K562 treated with DMSO at 1 percent for 48 hours (cell line): ENCODE measurements around the gene HSPA4. TPM values are rescaled to one million over a fixed set of nuclear protein-coding genes. Genes with fewer than 3 reads are reported as not detected.

ENCODE experiments used
- total RNA-seq: library from RNA; unstranded; fragments of 300-600 nt; gene quantifications from 2 replicates; pipeline ENCODE4 v1.2.3, GENCODE V29; 2022; ENCODE audit warnings: low replicate concordance; ENCODE audit errors: extremely low read depth

HSPA4 gene
- total RNA-seq, result not detected in 2 replicates

GRCh38 chr5:133051542-133052316, at the start of gene HSPA4:
Gene HSPA4 (plus strand): TSS chr5:133052013. CDS start chr5:133052251, 238 bp downstream.

GRCh38 chr5:133025804-133026663, 25.8 kb upstream of the HSPA4 start, which contains the start of gene ZCCHC10:
Gene ZCCHC10 (minus strand): TSS chr5:133026549. CDS start chr5:133026537, 12 bp downstream.

Other genes starting within 250 kb of the HSPA4 start
- not detected in 2 replicates for gene SOWAHA, start 238.7 kb upstream of the HSPA4 start, total RNA-seq
- not detected in 2 replicates for gene SHROOM1, start 221.4 kb upstream of the HSPA4 start, total RNA-seq
- not detected in 2 replicates for gene GDF9, start 185.5 kb upstream of the HSPA4 start, total RNA-seq
- gene UQCRQ, start 185.4 kb upstream of the HSPA4 start, total RNA-seq, result not detected in 2 replicates
- gene LEAP2, start 178.3 kb upstream of the HSPA4 start, total RNA-seq, result not detected in 2 replicates
- not detected in 2 replicates for gene AFF4, start 88.4 kb upstream of the HSPA4 start, total RNA-seq
- gene ZCCHC10, start 25.5 kb upstream of the HSPA4 start, total RNA-seq, result not detected in 2 replicates